K562 (cell line): Measurements from ENCODE around the gene TBXAS1. TPM values are rescaled to one million over a fixed set of nuclear protein-coding genes. Genes with fewer than 3 reads are reported as not detected.

Experiments used
- BCL6 ChIP-seq: fragments of 250-450 bp; sonication (Bioruptor Pico); IDR thresholded peaks from 2 replicates; pipeline ENCODE4 v1.4.0; 2020
- CBX1 ChIP-seq: sonication (generic); IDR thresholded peaks from 2 replicates; pipeline ENCODE4 v1.6.1; 2016; ENCODE audit warnings: antibody characterized with exemption, low read depth, mild to moderate bottlenecking
- CC2D1A ChIP-seq: fragments of 450-650 bp; IDR thresholded peaks from 2 replicates; pipeline ENCODE4 v1.6.1; 2017; ENCODE audit warnings: mild to moderate bottlenecking
- CEBPB ChIP-seq: fragments of 450-650 bp; IDR thresholded peaks from 2 replicates; pipeline ENCODE4 v1.6.1; 2016; ENCODE audit warnings: missing genetic modification characterization, missing compliant biosample characterization
- ETV6 ChIP-seq, 3 experiments: fragments of 150-350 bp in 1 of 3; sonication (generic) in 1 of 3; formaldehyde crosslinking in 1 of 3; IDR thresholded peaks; 2 replicates each; pipeline versions ENCODE4 v1.6.1 to v1.8.0; 2014 to 2022; ENCODE audit warnings: borderline replicate concordance in 2 of 3, low read depth in 2 of 3, antibody characterized with exemption in 1 of 3, low read length in 1 of 3, mild to moderate bottlenecking in 1 of 3, missing genetic modification reagents in 1 of 3
- HNRNPH1 ChIP-seq: fragments of 200-400 bp; formaldehyde crosslinking; optimal IDR thresholded peaks from 2 replicates; pipeline ENCODE3; 2017; ENCODE audit warnings: low read depth, mild to moderate bottlenecking, low read length, moderate library complexity
- MCM2 ChIP-seq: fragments of 450-650 bp; IDR thresholded peaks from 2 replicates; pipeline ENCODE4 v1.6.1; 2017; ENCODE audit warnings: low read depth, mild to moderate bottlenecking
- POU5F1 ChIP-seq: fragments of 150-350 bp; IDR thresholded peaks from 2 replicates; pipeline ENCODE4 v1.6.1; 2014; ENCODE audit warnings: borderline replicate concordance, low read length, low read depth, mild to moderate bottlenecking; ENCODE audit not compliant: partially characterized antibody
- RAD51 ChIP-seq: fragments of 450-650 bp; IDR thresholded peaks from 2 replicates; pipeline ENCODE4 v1.7.1; 2016; ENCODE audit warnings: low read depth, mild to moderate bottlenecking, borderline replicate concordance
- RCOR1 ChIP-seq, 2 experiments: IDR thresholded peaks; 2 replicates each; pipeline ENCODE4 v1.6.1; 2012; ENCODE audit warnings: low read depth in 2 of 2, low read length in 2 of 2, borderline replicate concordance in 1 of 2, improper control_type of control experiment in 1 of 2
- RFX1 ChIP-seq: fragments of 450-650 bp; IDR thresholded peaks from 2 replicates; pipeline ENCODE4 v1.6.1; 2016; ENCODE audit warnings: mild to moderate bottlenecking, moderate library complexity
- SMAD2 ChIP-seq: fragments of 150-350 bp; IDR thresholded peaks from 2 replicates; pipeline ENCODE4 v1.6.1; 2014; ENCODE audit warnings: low read depth, mild to moderate bottlenecking, low read length
- STAG1 ChIP-seq: sonication (generic); formaldehyde crosslinking; IDR thresholded peaks from 2 replicates; pipeline ENCODE4 v1.5.0; 2020; ENCODE audit warnings: missing genetic modification reagents, borderline replicate concordance
- TAF1 ChIP-seq: IDR thresholded peaks from 2 replicates; pipeline ENCODE4 v1.6.1; 2011; ENCODE audit warnings: mild to moderate bottlenecking, low read length, moderate library complexity; ENCODE audit not compliant: insufficient read depth, control insufficient read depth, severe bottlenecking; ENCODE audit errors: extremely low read depth
- TEAD2 ChIP-seq: fragments of 450-650 bp; IDR thresholded peaks from 2 replicates; pipeline ENCODE4 v1.6.1; 2016; ENCODE audit warnings: missing genetic modification characterization, control low read depth, missing compliant biosample characterization
- ZNF354B ChIP-seq: fragments of 250-450 bp; sonication (Bioruptor Pico); IDR thresholded peaks from 2 replicates; pipeline ENCODE4 v1.4.0; 2020
- ZNF699 ChIP-seq: fragments of 250-450 bp; sonication (Bioruptor Pico); IDR thresholded peaks from 2 replicates; pipeline ENCODE4 v1.8.0; 2021; ENCODE audit warnings: mild to moderate bottlenecking, moderate library complexity; ENCODE audit not compliant: insufficient replicate concordance
- polyA plus RNA-seq, 8 experiments: library from polyadenylated mRNA; depleted of rRNA in 4 of 8; stranded (reverse) in 5 of 8; unstranded in 3 of 8; fragments of >200 nt; fragmentation: Nextera tagmentation in 2 of 8; fragmentation: Illumina TruSeq in 1 of 8; extraction: Ambion mirVana in 2 of 8; extraction: Trizol in 1 of 8; gene quantifications; 2 replicates each; pipeline versions ENCODE4 v1.2.1 to v1.2.3, GENCODE V29; 2011 to 2014; ENCODE audit warnings: inconsistent platforms in 1 of 8, missing spikeins in 1 of 8
- total RNA-seq, 7 experiments: library from RNA; depleted of rRNA in 6 of 7; stranded (reverse); fragments of >200 nt in 6 of 7; fragmentation: Illumina TruSeq in 2 of 7; extraction: Trizol in 2 of 7; gene quantifications; 2 replicates each; pipeline versions ENCODE4 v1.2.1 to v1.2.3, GENCODE V29; 2011 to 2021; ENCODE audit warnings: low replicate concordance in 1 of 7
- TF ChIP-seq, protein P1 (sequence below): sonication (generic); formaldehyde crosslinking; IDR thresholded peaks from 2 replicates; pipeline ENCODE4 v1.8.1; 2022; ENCODE audit warnings: missing genetic modification reagents
- TF ChIP-seq, protein P2 (sequence below): IDR thresholded peaks from 3 replicates; pipeline ENCODE4 v1.6.1; 2011; ENCODE audit warnings: borderline replicate concordance, mild to moderate bottlenecking, moderate library complexity; ENCODE audit not compliant: insufficient read length; ENCODE audit errors: extremely low read depth
- TF ChIP-seq, protein P3 (sequence below): fragments of 450-650 bp; formaldehyde crosslinking; IDR thresholded peaks from 2 replicates; pipeline ENCODE4 v1.4.0; 2020; ENCODE audit warnings: mild to moderate bottlenecking
- TF ChIP-seq, protein P4 (sequence below): sonication (generic); formaldehyde crosslinking; IDR thresholded peaks from 2 replicates; pipeline ENCODE4 v1.8.1; 2023; ENCODE audit warnings: mild to moderate bottlenecking, missing genetic modification reagents

TBXAS1 gene
- total and polyA plus RNA-seq, 9 of the 15 experiments (the other 6 are each of a cell fraction or from before 2014, with no cell fraction given) = 1.1 to 8.3 (median 1.9) TPM

DNA sequence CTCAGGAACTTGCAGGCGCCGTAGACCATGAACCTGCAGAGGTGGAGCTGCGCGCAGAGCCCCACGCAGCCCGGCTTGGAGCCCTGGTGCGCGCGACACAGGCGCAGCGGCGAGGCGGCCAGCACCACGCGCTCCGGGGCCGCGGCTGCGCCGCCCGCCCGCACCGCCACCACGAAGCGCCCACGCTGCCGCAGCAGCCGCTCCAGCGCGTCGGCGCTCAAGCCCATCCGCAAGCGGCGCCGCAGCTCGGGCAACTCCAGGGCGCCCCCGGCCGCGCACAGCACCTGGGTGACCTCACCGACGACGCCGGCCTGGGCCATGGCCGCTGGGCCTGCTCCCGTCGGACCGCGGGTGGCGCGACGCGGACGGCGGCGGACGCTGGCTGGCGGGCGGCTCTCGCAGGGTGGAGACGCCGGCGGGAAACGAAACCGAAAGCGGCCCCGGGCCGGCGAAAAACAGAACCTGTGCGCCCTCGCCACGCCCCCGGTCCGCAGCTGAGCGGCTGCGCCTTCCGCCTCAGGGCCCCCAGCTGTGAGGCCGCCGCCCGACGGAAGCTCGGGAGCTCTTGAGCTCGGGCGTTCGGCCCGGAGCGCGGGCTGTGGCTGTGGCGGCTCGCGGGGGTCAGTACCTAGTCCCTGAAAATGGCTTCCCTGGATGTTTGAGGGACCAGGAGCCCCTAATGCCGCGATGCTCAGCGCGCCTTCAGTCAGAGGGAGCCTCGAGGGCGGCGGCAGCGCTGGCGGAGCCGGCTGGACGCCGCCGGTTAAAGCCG is 233.7 kb downstream of the TBXAS1 start, which contains the start of gene PARP12 (continued):
- TF ChIP-seq CBX1 (no peak; the same call in 1 of the 2 replicates), ETV6 (IDR thresholded peaks at IDR 0.05; ENCODE audit: borderline replicate concordance in 1 of 2, low read depth in 2 of 2, low read length in 1 of 2) (no peak), ETV6 (CRISPR knock-in tag; IDR thresholded peaks at IDR 0.05; ENCODE audit: borderline replicate concordance) (no peak), STAG1 (CRISPR knock-in tag) (no peak; the same call in 1 of the 2 replicates), BCL6 (no peak), ZNF699 (CRISPR knock-in tag) (no peak), RCOR1 (IDR thresholded peaks at IDR 0.05; ENCODE audit: borderline replicate concordance in 1 of 2, low read depth in 2 of 2, low read length in 2 of 2) (0 out of 4 replicates have a peak, but pooled peaks of 1 of the 2 experiments have one; percentile 31), ZNF354B (CRISPR knock-in tag) (no peak), HNRNPH1 (no peak), MCM2 (no peak), POU5F1 (no peak), CEBPB (tag) (no peak), TEAD2 (no peak), SMAD2 (no peak), RAD51 (no peak), TAF1 (peak; percentile 68), CC2D1A (no peak), RFX1 (no peak)
- TF ChIP-seq, protein P1, sequence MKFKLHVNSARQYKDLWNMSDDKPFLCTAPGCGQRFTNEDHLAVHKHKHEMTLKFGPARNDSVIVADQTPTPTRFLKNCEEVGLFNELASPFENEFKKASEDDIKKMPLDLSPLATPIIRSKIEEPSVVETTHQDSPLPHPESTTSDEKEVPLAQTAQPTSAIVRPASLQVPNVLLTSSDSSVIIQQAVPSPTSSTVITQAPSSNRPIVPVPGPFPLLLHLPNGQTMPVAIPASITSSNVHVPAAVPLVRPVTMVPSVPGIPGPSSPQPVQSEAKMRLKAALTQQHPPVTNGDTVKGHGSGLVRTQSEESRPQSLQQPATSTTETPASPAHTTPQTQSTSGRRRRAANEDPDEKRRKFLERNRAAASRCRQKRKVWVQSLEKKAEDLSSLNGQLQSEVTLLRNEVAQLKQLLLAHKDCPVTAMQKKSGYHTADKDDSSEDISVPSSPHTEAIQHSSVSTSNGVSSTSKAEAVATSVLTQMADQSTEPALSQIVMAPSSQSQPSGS (CRISPR knock-in tag) = peak; percentile 89
- TF ChIP-seq, protein P2, sequence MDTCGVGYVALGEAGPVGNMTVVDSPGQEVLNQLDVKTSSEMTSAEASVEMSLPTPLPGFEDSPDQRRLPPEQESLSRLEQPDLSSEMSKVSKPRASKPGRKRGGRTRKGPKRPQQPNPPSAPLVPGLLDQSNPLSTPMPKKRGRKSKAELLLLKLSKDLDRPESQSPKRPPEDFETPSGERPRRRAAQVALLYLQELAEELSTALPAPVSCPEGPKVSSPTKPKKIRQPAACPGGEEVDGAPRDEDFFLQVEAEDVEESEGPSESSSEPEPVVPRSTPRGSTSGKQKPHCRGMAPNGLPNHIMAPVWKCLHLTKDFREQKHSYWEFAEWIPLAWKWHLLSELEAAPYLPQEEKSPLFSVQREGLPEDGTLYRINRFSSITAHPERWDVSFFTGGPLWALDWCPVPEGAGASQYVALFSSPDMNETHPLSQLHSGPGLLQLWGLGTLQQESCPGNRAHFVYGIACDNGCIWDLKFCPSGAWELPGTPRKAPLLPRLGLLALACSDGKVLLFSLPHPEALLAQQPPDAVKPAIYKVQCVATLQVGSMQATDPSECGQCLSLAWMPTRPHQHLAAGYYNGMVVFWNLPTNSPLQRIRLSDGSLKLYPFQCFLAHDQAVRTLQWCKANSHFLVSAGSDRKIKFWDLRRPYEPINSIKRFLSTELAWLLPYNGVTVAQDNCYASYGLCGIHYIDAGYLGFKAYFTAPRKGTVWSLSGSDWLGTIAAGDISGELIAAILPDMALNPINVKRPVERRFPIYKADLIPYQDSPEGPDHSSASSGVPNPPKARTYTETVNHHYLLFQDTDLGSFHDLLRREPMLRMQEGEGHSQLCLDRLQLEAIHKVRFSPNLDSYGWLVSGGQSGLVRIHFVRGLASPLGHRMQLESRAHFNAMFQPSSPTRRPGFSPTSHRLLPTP = no peak
- TF ChIP-seq, protein P3, sequence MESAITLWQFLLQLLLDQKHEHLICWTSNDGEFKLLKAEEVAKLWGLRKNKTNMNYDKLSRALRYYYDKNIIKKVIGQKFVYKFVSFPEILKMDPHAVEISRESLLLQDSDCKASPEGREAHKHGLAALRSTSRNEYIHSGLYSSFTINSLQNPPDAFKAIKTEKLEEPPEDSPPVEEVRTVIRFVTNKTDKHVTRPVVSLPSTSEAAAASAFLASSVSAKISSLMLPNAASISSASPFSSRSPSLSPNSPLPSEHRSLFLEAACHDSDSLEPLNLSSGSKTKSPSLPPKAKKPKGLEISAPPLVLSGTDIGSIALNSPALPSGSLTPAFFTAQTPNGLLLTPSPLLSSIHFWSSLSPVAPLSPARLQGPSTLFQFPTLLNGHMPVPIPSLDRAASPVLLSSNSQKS (CRISPR knock-in tag) = no peak
- TF ChIP-seq, protein P4, sequence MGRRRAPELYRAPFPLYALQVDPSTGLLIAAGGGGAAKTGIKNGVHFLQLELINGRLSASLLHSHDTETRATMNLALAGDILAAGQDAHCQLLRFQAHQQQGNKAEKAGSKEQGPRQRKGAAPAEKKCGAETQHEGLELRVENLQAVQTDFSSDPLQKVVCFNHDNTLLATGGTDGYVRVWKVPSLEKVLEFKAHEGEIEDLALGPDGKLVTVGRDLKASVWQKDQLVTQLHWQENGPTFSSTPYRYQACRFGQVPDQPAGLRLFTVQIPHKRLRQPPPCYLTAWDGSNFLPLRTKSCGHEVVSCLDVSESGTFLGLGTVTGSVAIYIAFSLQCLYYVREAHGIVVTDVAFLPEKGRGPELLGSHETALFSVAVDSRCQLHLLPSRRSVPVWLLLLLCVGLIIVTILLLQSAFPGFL = no peak
